OCI-LY7 (cell line): Measurements from ENCODE around the gene ISM1.

ENCODE experiments used
- EZH2phosphoT487 ChIP-seq: fragments of 200-600 bp; sonication (generic); IDR thresholded peaks from 2 replicates; pipeline ENCODE4 v1.6.1; 2018; ENCODE audit warnings: low read depth, borderline replicate concordance, mild to moderate bottlenecking, mixed run types, antibody characterized with exemption, low read length, moderate library complexity, mixed read lengths
- TF ChIP-seq, protein P1 (sequence below): fragments of 200-600 bp; sonication (generic); conservative IDR thresholded peaks from 2 replicates; pipeline ENCODE4 v1.5.1; 2014; ENCODE audit warnings: mild to moderate bottlenecking, antibody characterized with exemption, low read length, moderate library complexity, mixed read lengths

DNA sequence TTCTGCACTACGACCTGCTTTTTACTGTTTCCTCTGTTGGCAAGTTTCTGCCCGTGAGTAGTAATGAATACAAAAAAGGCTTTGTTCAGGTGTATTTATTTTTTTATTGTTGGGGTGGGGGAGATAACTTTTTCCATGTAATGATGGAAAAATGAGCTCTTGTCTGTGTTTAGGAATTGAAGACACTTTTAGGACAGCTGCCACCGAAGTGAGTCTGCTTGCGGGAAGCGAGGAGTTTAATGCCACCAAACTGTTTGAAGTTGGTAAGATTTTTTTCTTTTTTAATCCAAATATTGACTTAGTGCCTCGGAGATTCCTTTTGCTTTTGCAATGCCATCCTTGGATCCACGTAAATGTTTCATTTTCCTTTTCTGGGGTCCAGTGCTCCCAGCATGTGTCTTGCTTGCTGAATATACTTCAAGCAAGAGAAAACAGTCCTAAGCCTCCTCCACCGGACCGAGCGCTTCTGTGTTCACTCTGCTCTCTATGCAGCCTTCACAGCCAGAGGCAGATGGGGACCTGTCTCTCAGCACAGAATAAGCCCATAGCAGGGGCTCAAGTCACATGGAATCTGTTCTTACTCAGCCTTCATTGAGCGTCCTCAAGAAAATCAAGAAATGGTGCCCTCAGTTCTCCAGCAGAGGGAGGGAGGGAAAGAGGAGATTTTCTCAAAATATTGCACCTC, 71.3 kb downstream of the ISM1 start:
- TF ChIP-seq, protein P1, sequence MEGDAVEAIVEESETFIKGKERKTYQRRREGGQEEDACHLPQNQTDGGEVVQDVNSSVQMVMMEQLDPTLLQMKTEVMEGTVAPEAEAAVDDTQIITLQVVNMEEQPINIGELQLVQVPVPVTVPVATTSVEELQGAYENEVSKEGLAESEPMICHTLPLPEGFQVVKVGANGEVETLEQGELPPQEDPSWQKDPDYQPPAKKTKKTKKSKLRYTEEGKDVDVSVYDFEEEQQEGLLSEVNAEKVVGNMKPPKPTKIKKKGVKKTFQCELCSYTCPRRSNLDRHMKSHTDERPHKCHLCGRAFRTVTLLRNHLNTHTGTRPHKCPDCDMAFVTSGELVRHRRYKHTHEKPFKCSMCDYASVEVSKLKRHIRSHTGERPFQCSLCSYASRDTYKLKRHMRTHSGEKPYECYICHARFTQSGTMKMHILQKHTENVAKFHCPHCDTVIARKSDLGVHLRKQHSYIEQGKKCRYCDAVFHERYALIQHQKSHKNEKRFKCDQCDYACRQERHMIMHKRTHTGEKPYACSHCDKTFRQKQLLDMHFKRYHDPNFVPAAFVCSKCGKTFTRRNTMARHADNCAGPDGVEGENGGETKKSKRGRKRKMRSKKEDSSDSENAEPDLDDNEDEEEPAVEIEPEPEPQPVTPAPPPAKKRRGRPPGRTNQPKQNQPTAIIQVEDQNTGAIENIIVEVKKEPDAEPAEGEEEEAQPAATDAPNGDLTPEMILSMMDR = no peak
- TF ChIP-seq EZH2phosphoT487 = no peak
